ENCODE results near the gene PPP2R2C. TPM values are rescaled to one million over a fixed set of nuclear protein-coding genes. Genes with fewer than 3 reads are reported as not detected.

Gene PPP2R2C
- total RNA-seq, 1 experiment from 2014 or later: 0.03 TPM

DNA sequence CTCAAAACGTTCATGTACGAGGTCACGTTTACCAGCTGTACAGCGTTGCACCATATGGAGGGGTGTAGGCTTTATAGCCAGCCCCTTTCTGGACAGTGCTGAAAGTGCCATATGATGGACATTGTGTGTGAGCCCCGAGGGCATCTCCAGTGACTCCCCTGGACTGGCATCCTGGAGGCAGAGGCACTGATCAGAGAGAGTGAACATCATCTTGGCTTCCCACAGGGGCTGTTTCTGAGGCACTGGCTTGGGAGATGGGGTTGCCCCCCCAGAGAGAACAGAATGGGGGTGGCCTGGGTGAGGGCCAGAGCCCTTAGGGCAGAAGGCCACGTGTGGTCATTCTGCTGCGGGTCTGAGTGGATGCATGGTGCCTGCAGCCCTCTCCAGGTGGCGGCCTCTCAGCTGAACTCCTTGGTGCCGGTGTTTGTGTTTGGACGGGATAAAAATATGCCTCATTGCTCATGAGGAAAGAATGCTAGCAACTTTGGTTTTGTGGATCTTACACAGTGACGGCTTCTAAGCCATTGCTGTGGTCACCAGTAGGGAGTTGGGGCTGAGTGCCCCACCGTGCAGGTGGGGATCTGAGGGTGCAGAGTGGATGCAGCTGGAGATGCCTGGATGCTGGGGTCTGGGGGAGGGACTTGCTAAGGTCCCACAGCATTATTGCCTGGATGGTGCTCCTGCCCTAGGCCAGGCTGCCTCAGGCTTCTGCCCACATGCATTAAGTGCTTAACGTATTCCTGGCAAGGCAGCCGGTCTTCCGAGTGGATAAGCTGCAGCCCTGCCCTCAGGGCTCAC lies 199.4 kb downstream of the PPP2R2C start:
- no peak for DNase-seq (ENCODE audit: low spot score)

DNA sequence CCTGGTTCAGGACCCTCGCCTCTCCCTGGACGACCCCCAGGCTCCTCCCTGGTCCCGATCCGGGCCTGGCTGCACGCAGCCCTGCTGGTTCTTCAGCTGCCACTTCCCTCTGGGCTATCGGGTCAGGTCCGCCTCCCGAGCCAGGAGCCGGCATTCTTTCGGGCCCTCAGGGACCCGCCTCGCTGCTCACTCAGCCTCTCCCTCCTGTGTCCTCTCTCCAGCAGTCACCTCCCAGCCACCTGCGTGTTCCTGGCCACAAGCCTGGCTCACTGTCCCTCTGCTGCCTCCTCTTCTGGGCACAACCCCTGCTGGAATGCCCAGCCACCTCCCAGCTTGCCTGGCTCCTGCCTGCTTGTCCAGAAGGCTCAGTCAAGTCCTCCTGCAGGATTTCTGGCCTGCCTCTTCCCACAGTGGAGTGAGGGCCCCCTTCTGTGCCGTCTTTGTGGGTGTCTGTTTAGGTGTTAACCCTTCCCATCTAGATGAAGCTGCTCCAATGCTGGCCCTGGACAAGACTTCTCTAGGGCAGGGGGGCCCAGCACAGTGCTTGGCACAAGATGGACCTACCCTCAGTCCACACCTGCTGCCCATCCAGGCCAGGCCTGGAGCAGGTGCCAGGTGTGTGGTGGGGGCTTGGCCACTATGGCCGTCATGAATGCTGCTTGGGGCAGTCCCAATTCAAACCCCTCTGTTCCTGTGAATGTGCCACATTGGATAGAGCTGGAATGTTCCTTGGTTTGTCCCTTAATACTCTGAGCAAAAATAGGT lies 200.5 kb downstream of the PPP2R2C start:
- DNase-seq (ENCODE audit: low spot score): peak; percentile 28

- no peak for DNase-seq (ENCODE audit: low spot score)
Observed at GRCh38 chr4:6271206-6271605, 201.2 kb downstream of the PPP2R2C start.

DNA sequence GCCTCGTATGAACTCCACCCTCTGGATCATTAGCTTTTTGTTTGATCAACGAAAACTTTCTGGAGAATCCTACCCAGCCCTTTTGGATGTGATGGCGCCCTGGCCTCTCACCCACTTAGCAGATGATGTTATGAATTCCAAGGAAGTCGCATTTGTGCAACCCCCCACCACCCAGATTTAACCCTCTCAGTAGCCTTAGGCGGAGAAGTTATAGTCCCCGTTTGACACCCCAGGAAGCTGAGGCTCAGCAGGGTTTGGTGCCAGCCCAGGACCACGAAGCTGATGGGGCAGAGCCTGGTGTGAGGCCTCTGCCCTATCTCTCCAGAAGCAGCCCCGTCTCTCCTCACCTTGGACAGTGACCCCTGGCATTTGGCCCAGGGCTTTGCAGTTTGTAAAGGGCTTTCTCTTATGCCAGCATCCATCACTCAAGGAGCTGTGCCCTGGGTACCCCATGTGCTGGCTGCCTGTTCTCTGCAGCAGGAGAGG lies 201.7 kb downstream of the PPP2R2C start:
- peak; percentile 3 for DNase-seq (ENCODE audit: low spot score)

Other genes starting within 250 kb of the PPP2R2C start
- 49.2 and 49.8 TPM in 2 replicates for gene WFS1, start 202.8 kb downstream of the PPP2R2C start, total RNA-seq (2014; rRNA removed; shearing (Covaris generic))
- gene MAN2B2, start 102.6 kb upstream of the PPP2R2C start, total RNA-seq (2014; rRNA removed; shearing (Covaris generic)): 24.8 and 28.5 TPM in 2 replicates
- 92.4 and 106 TPM in 2 replicates for gene MRFAP1, start 168.1 kb upstream of the PPP2R2C start, total RNA-seq (2014; rRNA removed; shearing (Covaris generic))
- gene S100P, start 221.3 kb upstream of the PPP2R2C start, total RNA-seq (2014; rRNA removed; shearing (Covaris generic)): 412 and 628 TPM in 2 replicates
- 41.6 and 43.4 TPM in 2 replicates for gene MRFAP1L1, start 237.3 kb upstream of the PPP2R2C start, total RNA-seq (2014; rRNA removed; shearing (Covaris generic))
- gene BLOC1S4, start 243.6 kb upstream of the PPP2R2C start, total RNA-seq (2014; rRNA removed; shearing (Covaris generic)): 28.7 and 31.3 TPM in 2 replicates